Prostate gland (tissue), 2 donors: ENCODE data around the gene SCN2A.

Experiments used
- CTCF ChIP-seq, 4 experiments: fragments of 200-600 bp in 2 of 4; fragments of 450-650 bp in 2 of 4; sonication (generic) in 2 of 4; IDR thresholded peaks; 1 replicate in 3 of 4; 2 replicates in 1 of 4; pipeline ENCODE4 v1.5.1; 2016 to 2019; ENCODE audit warnings: antibody characterized with exemption in 4 of 4, mild to moderate bottlenecking in 2 of 4, moderate library complexity in 2 of 4
- POLR2A ChIP-seq: fragments of 450-650 bp; IDR thresholded peaks from one replicate; pipeline ENCODE4 v1.6.1; 2016; ENCODE audit warnings: antibody characterized with exemption, mild to moderate bottlenecking
- POLR2AphosphoS5 ChIP-seq: sonication (generic); formaldehyde crosslinking; IDR thresholded peaks from one replicate; pipeline ENCODE4 v1.6.1; 2017; ENCODE audit warnings: antibody characterized with exemption

GRCh38 chr2:165382362-165382761 lies 143.1 kb downstream of the SCN2A start:
- no peak for TF ChIP-seq CTCF (IDR thresholded peaks at IDR 0.05)
- TF ChIP-seq POLR2AphosphoS5, result no peak
- TF ChIP-seq POLR2A, result no peak
